Neutrophil (primary cell): Measurements from ENCODE around the gene RAB1A.

Experiments used
- H3K27ac ChIP-seq: fragments of 200-600 bp; sonication (generic); 2 replicates; pipeline ENCODE4 v1.5.1; 2016; ENCODE audit warnings: mild to moderate bottlenecking, moderate library complexity
- H3K27me3 ChIP-seq: fragments of 200-600 bp; sonication (generic); 2 replicates; pipeline ENCODE4 v1.6.0; 2016; ENCODE audit warnings: mild to moderate bottlenecking
- H3K36me3 ChIP-seq: fragments of 200-600 bp; sonication (generic); 2 replicates; pipeline ENCODE4 v1.5.1; 2017
- H3K4me1 ChIP-seq, 2 experiments: fragments of 200-600 bp in 1 of 2; sonication (generic) in 1 of 2; 1 replicate in 1 of 2; 2 replicates in 1 of 2; pipeline versions ENCODE4 v1.5.1 to v1.6.1; 2013 to 2016; ENCODE audit warnings: low read depth in 1 of 2, low read length in 1 of 2, mild to moderate bottlenecking in 1 of 2, moderate library complexity in 1 of 2; ENCODE audit not compliant: control insufficient read depth in 1 of 2, insufficient read depth in 1 of 2
- H3K4me3 ChIP-seq, 2 experiments: fragments of 200-600 bp in 1 of 2; sonication (generic) in 1 of 2; 1 replicate in 1 of 2; 2 replicates in 1 of 2; pipeline ENCODE4 v1.5.1; 2013 to 2016; ENCODE audit warnings: low read depth in 1 of 2, low read length in 1 of 2, mild to moderate bottlenecking in 1 of 2, moderate library complexity in 1 of 2
- H3K9me3 ChIP-seq: fragments of 200-600 bp; sonication (generic); 2 replicates; pipeline ENCODE4 v1.5.1; 2016
- TF ChIP-seq, protein P1 (sequence below): fragments of 200-600 bp; sonication (generic); IDR thresholded peaks from 2 replicates; pipeline ENCODE4 v1.5.1; 2016; ENCODE audit warnings: antibody characterized with exemption

The RAB1A gene

DNA sequence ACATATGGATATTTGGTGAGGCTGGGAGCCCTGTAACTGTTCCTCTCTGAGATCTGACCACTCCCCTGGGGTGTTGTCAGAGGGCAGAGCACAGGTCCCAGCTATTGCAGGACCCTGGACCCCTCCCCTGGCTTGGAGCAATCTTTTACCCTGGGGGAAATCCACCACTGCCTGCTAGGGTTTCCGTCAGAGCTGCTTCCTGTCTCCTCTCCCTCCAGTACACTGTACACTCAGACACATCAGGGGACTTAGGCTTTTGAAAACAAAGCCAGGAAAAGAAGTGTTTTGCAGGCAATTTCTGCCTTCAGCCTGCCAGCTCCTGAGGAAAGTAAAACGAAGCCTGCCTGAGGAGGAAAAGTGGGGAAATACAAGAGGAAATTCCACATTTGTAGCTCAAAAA, 86.9 kb downstream of the RAB1A start:
- Histone ChIP-seq H3K27ac (no peak overlapping the region), H3K4me1 (peaks cover 5% of the 10 kb centered on the region in 2 experiments), H3K36me3 (no peaks in the 10 kb centered on the region), H3K4me3 (no peak overlapping the region), H3K27me3 (no peaks in the 10 kb centered on the region), H3K9me3 (no peaks in the 10 kb centered on the region)
- TF ChIP-seq, protein P1, sequence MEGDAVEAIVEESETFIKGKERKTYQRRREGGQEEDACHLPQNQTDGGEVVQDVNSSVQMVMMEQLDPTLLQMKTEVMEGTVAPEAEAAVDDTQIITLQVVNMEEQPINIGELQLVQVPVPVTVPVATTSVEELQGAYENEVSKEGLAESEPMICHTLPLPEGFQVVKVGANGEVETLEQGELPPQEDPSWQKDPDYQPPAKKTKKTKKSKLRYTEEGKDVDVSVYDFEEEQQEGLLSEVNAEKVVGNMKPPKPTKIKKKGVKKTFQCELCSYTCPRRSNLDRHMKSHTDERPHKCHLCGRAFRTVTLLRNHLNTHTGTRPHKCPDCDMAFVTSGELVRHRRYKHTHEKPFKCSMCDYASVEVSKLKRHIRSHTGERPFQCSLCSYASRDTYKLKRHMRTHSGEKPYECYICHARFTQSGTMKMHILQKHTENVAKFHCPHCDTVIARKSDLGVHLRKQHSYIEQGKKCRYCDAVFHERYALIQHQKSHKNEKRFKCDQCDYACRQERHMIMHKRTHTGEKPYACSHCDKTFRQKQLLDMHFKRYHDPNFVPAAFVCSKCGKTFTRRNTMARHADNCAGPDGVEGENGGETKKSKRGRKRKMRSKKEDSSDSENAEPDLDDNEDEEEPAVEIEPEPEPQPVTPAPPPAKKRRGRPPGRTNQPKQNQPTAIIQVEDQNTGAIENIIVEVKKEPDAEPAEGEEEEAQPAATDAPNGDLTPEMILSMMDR, result no peak

DNA sequence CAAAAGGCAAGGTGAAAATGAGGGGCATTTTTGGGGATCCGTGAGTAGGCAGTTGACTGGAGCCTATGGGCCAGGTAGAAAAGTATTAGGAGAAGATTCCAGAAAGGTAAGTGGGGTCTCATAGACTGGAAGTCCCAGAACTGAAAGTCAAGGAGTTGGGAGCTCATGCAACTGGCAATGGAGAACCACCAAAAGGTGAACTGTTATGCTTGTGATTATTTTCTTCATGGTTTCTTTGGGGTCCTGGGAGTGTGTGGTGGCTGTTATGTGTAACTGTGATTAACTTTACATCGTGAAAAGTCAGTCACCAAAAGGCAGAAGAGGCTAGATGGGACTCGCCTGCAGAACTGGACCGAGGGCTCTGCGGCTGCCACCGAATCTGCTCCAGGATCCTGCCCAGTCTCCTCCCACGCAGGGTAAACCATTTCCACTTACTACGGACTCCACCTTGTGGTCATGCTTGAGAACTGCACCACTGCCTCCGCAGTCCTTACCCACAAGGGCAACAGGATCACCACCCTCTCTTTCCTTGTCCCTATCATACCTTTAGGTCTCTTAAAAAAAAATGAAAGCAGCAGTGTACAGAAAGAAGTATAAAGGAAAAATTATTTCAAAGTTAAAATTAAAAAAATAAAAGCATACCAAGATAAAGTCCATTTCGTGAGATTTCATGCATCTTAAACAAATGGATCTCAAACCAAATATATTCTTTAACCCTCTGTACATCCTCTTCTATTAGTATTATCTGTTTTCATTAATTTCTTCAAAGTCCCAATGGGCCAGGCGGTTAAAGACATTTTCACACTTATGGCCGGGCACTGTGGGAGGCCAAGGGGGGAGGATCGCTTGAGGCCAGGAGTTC, 89.3 kb downstream of the RAB1A start:
- Histone ChIP-seq H3K27me3 (no peaks in the 10 kb centered on the region), H3K27ac (no peak overlapping the region), H3K4me1 (peaks cover 5% of the 10 kb centered on the region in 2 experiments), H3K4me3 (no peak overlapping the region), H3K9me3 (no peaks in the 10 kb centered on the region), H3K36me3 (no peaks in the 10 kb centered on the region)
- TF ChIP-seq, protein P1, result peak; percentile 98

GRCh38 chr2:65039640-65040039, 90.3 kb downstream of the RAB1A start:
- H3K27ac ChIP-seq, result no peak overlapping the region
- no peaks in the 10 kb centered on the region for H3K36me3 ChIP-seq
- TF ChIP-seq, protein P1, result no peak
- H3K4me1 ChIP-seq, result peaks cover 5% of the 10 kb centered on the region in 2 experiments
- no peaks in the 10 kb centered on the region for H3K9me3 ChIP-seq
- no peak overlapping the region for H3K4me3 ChIP-seq
- no peaks in the 10 kb centered on the region for H3K27me3 ChIP-seq

GRCh38 chr2:65037178-65037577, 92.7 kb downstream of the RAB1A start:
- Histone ChIP-seq H3K27ac (no peak overlapping the region), H3K4me3 (no peak overlapping the region), H3K9me3 (no peaks in the 10 kb centered on the region), H3K36me3 (no peaks in the 10 kb centered on the region), H3K4me1 (peaks cover 5 to 9% of the 10 kb centered on the region in 2 experiments), H3K27me3 (no peaks in the 10 kb centered on the region)
- TF ChIP-seq, protein P1, result no peak
